Regular cardiac myocyte (primary cell): ENCODE measurements around the gene RPUSD4. TPM values are rescaled to one million over a fixed set of nuclear protein-coding genes. Genes with fewer than 3 reads are reported as not detected.

Experiments used
- total RNA-seq: library from RNA; depleted of rRNA; stranded (reverse); fragments of >200 nt; gene quantifications from 2 replicates; pipeline ENCODE4 v1.2.3, GENCODE V29; 2014

The RPUSD4 gene
- total RNA-seq = 22.0 and 22.4 TPM in 2 replicates

GRCh38 chr11:126211236-126212088 lies at the start of gene RPUSD4, which contains the start of gene FAM118B:
Gene RPUSD4 (minus strand): TSS chr11:126211650. CDS start chr11:126211638, 12 bp downstream.
Gene FAM118B (plus strand): TSS chr11:126211782. CDS start chr11:126235002, 23,220 bp downstream.

Other genes with a start within 250 kb of the RPUSD4 start
- gene CDON, start 148.8 kb downstream of the RPUSD4 start, total RNA-seq = 3.5 and 7.9 TPM in 2 replicates
- 19.2 and 19.7 TPM in 2 replicates for gene FAM118B, start 132 bp upstream of the RPUSD4 start, total RNA-seq
- 48.5 and 90.3 TPM in 2 replicates for gene SRPRA, start 57.2 kb upstream of the RPUSD4 start, total RNA-seq
- gene FOXRED1, start 57.5 kb upstream of the RPUSD4 start, total RNA-seq = 8.5 and 23.2 TPM in 2 replicates
- gene TIRAP, start 71.4 kb upstream of the RPUSD4 start, total RNA-seq = 2.9 and 4.2 TPM in 2 replicates
- 7.0 and 18.8 TPM in 2 replicates for gene DCPS, start 92.4 kb upstream of the RPUSD4 start, total RNA-seq
- 24.5 and 27.0 TPM in 2 replicates for gene ST3GAL4, start 144.0 kb upstream of the RPUSD4 start, total RNA-seq